HEK293 (cell line): ENCODE results near the gene NUDT5.

Source experiments
- CTCF ChIP-seq: fragments of 450-650 bp; formaldehyde crosslinking; IDR thresholded peaks from 2 replicates; pipeline ENCODE4 v1.5.1; 2016; ENCODE audit warnings: missing biosample characterization, missing genetic modification characterization
- ELK4 ChIP-seq: IDR thresholded peaks from 2 replicates; pipeline ENCODE4 v1.6.1; 2011; ENCODE audit warnings: mild to moderate bottlenecking, low read depth, low read length, borderline replicate concordance
- TCF7L2 ChIP-seq: IDR thresholded peaks from 2 replicates; pipeline ENCODE4 v1.6.1; 2011; ENCODE audit warnings: low read depth, mild to moderate bottlenecking, inconsistent platforms, low read length, moderate library complexity, borderline replicate concordance
- ZNF10 ChIP-seq: fragments of 450-650 bp; formaldehyde crosslinking; IDR thresholded peaks from 2 replicates; pipeline ENCODE4 v1.5.1; 2017; ENCODE audit warnings: missing biosample characterization, missing genetic modification characterization
- ZNF274 ChIP-seq, 2 experiments: fragments of 200-500 bp in 1 of 2; fragments of 450-650 bp in 1 of 2; sonication (Bioruptor generic) in 1 of 2; formaldehyde crosslinking in 1 of 2; IDR thresholded peaks; 2 replicates each; pipeline versions ENCODE4 v1.5.1 to v1.6.1; 2014 to 2016; ENCODE audit warnings: borderline replicate concordance in 1 of 2, inconsistent platforms in 1 of 2, low read length in 1 of 2, missing biosample characterization in 1 of 2, missing genetic modification characterization in 1 of 2
- ZNF335 ChIP-seq: fragments of 450-650 bp; formaldehyde crosslinking; conservative IDR thresholded peaks from 2 replicates; pipeline ENCODE4 v1.5.1; 2016; ENCODE audit warnings: missing biosample characterization, missing genetic modification characterization
- ZNF488 ChIP-seq: fragments of 450-650 bp; formaldehyde crosslinking; IDR thresholded peaks from 2 replicates; pipeline ENCODE4 v1.5.1; 2016; ENCODE audit warnings: missing biosample characterization, missing genetic modification characterization
- ZNF76 ChIP-seq: fragments of 450-650 bp; formaldehyde crosslinking; IDR thresholded peaks from 2 replicates; pipeline ENCODE4; 2016; ENCODE audit warnings: low read depth, missing biosample characterization, missing genetic modification characterization, borderline replicate concordance

GRCh38 chr10:12213621-12214020 is 17.9 kb upstream of the NUDT5 start:
- TF ChIP-seq ELK4 (no peak), ZNF10 (tag by site-specific recombination) (no peak), ZNF488 (tag by site-specific recombination) (no peak), ZNF76 (tag by site-specific recombination) (no peak), CTCF (tag by site-specific recombination) (no peak), ZNF335 (tag by site-specific recombination) (no peak), TCF7L2 (no peak), ZNF274 (IDR thresholded peaks at IDR 0.05; ENCODE audit: low read length) (no peak), ZNF274 (tag by site-specific recombination; IDR thresholded peaks at IDR 0.05; ENCODE audit: borderline replicate concordance) (no peak)
